ENCODE results near the gene RPS6KL1.

GRCh38 chr14:74929242-74929641, 6.2 kb upstream of the RPS6KL1 start:
- TF ChIP-seq CTCF (IDR thresholded peaks at IDR 0.05) = no peak
- no peak for TF ChIP-seq POLR2A (IDR thresholded peaks at IDR 0.05)

All from Peyer's patch (tissue), 4 donors.